H7 (cell line): Measurements from ENCODE around the gene SEMA7A. TPM values are rescaled to one million over a fixed set of nuclear protein-coding genes. Genes with fewer than 3 reads are reported as not detected.
"Not testable (repeated sequence)": the region's sequence is repeated elsewhere in the genome, so short reads cannot be mapped to it uniquely, and the experiment has no call there.

ENCODE experiments used
- DNase-seq: peaks from one replicate; pipeline ENCODE4 v3.0.0; 2012
- H3K27me3 ChIP-seq: 2 replicates; pipeline ENCODE4 v1.6.0; 2011; ENCODE audit warnings: mild to moderate bottlenecking, low read length; ENCODE audit not compliant: control insufficient read depth, insufficient read depth
- H3K36me3 ChIP-seq: replicated peaks from 2 replicates; pipeline ENCODE4 v1.5.1; 2011; ENCODE audit warnings: low read length; ENCODE audit not compliant: control insufficient read depth, insufficient read depth
- H3K4me3 ChIP-seq: 2 replicates; pipeline ENCODE4 v1.5.1; 2011; ENCODE audit warnings: low read depth, mild to moderate bottlenecking, control low read depth, low read length, moderate library complexity; ENCODE audit not compliant: insufficient read depth
- total RNA-seq: library from RNA; depleted of rRNA; stranded (reverse); fragments of >200 nt; shearing (Covaris generic); gene quantifications from 2 replicates; pipeline ENCODE4 v1.2.3, GENCODE V29; 2014

Gene SEMA7A
- total RNA-seq, 1 experiment from 2014 or later = 36.0 TPM

- DNase-seq = no peak
- Histone ChIP-seq H3K4me3 (peak overlapping the region; percentile 91), H3K27me3 (no peaks in the 10 kb centered on the region)
These were observed 26.5 kb upstream of the SEMA7A start for GRCh38 chr15:74460298-74460697.

GRCh38 chr15:74459798-74460197 is 26.0 kb upstream of the SEMA7A start:
- H3K27me3 ChIP-seq, DNase-seq, H3K36me3 ChIP-seq, H3K4me3 ChIP-seq: not testable (repeated sequence)

More at GRCh38 chr15:74460298-74460697, 26.5 kb upstream of the SEMA7A start:
- 0 out of 2 replicates have a peak, but pooled peaks cover 1% of the 10 kb centered on the region for H3K36me3 ChIP-seq

GRCh38 chr15:74458473-74458872 is 24.7 kb upstream of the SEMA7A start:
- DNase-seq = no peak
- no peaks in the 10 kb centered on the region for H3K27me3 ChIP-seq
- H3K4me3 ChIP-seq = no peak overlapping the region
- H3K36me3 ChIP-seq = 0 out of 2 replicates have a peak, but pooled peaks cover 1% of the 10 kb centered on the region

- H3K4me3 ChIP-seq, DNase-seq, H3K27me3 ChIP-seq, H3K36me3 ChIP-seq: not testable (repeated sequence)
These were observed 23.3 kb upstream of the SEMA7A start for GRCh38 chr15:74457036-74457435.

GRCh38 chr15:74454764-74455500 is 21.2 kb upstream of the SEMA7A start:
- peaks cover 7% of the 10 kb centered on the region for H3K36me3 ChIP-seq
- H3K4me3 ChIP-seq = no peak overlapping the region
- H3K27me3 ChIP-seq = no peaks in the 10 kb centered on the region
- DNase-seq = no peak

GRCh38 chr15:74453925-74454763 is 20.4 kb upstream of the SEMA7A start:
- peak; percentile 38 for DNase-seq
- H3K27me3 ChIP-seq = no peaks in the 10 kb centered on the region
- no peak overlapping the region for H3K4me3 ChIP-seq
- H3K36me3 ChIP-seq = peaks cover 7% of the 10 kb centered on the region

- peak; percentile 21 for DNase-seq
- Histone ChIP-seq H3K36me3 (peaks cover 14% of the 10 kb centered on the region), H3K4me3 (no peak overlapping the region), H3K27me3 (no peaks in the 10 kb centered on the region)
These were observed 18.4 kb upstream of the SEMA7A start for GRCh38 chr15:74451861-74452835.

- H3K27me3 ChIP-seq = no peaks in the 10 kb centered on the region
- H3K36me3 ChIP-seq = peaks cover 14% of the 10 kb centered on the region
- DNase-seq = peak; percentile 2
- no peak overlapping the region for H3K4me3 ChIP-seq
These were observed 17.6 kb upstream of the SEMA7A start for GRCh38 chr15:74451322-74451721.

GRCh38 chr15:74449643-74450205 is 16.0 kb upstream of the SEMA7A start:
- no peaks in the 10 kb centered on the region for H3K27me3 ChIP-seq
- peaks cover 18% of the 10 kb centered on the region for H3K36me3 ChIP-seq
- DNase-seq = peak; percentile 8
- H3K4me3 ChIP-seq = no peak overlapping the region

GRCh38 chr15:74449095-74449494 is 15.3 kb upstream of the SEMA7A start:
- peak; percentile 12 for DNase-seq
- Histone ChIP-seq H3K36me3 (peaks cover 19% of the 10 kb centered on the region), H3K4me3 (no peak overlapping the region), H3K27me3 (no peaks in the 10 kb centered on the region)

GRCh38 chr15:74445816-74446763 is 12.3 kb upstream of the SEMA7A start:
- H3K36me3 ChIP-seq = peaks cover 18% of the 10 kb centered on the region
- no peak overlapping the region for H3K4me3 ChIP-seq
- DNase-seq = no peak
- no peaks in the 10 kb centered on the region for H3K27me3 ChIP-seq

- Histone ChIP-seq H3K36me3 (peaks cover 13% of the 10 kb centered on the region), H3K27me3 (no peaks in the 10 kb centered on the region), H3K4me3 (no peak overlapping the region)
- DNase-seq = no peak
These were observed 10.6 kb upstream of the SEMA7A start for GRCh38 chr15:74444106-74445062.
